HCEC 1CT (cell line): ENCODE results near the gene SDS.

Experiments used
- DNase-seq: peaks from one replicate; pipeline ENCODE4 v3.0.0-alpha.2; 2017

Gene SDS

DNA sequence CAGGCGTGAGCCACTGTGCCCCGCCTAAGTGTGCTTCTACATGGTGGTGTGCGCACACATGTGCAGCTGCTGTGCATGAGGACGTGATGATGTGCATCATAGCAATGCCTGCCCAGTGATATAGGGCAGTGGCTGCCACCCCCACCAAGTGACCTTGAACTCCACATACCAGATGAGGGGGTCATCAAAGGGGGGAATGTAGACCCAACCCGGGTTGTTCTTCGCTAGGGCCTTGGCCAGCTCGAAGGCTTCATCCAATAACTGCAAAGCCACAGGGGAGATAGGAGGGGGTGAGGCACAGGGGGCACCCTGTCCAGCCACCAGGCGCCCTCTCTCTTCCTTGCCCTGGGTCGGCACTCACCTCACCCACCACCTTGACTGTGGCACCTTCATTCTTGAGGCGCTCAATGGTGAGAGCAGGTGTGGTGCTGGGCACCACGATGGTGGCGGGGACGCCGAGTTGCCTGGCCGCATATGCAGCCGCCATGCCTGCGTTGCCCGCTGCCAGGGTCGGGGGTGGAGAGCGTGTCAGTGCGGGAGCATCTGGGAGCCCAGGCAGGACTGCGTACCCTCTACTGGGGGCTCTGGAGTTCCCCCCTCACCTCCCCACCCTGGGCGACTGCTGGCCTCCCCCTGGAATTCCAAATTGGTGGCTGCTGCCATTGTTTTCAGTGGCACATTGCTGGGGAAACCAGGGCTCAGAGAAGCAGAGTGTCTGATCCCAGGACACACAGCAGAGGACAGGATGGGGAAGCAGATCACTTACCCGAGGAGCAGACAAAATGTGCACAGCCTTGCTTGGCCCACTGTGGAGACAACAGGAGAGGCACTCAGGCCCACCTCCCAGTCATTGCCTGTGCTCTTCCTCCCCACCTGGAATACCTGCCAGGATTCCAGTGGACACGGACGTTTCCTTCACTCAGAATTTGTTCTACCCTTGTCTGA lies 5.1 kb downstream of the SDS start:
- DNase-seq = no peak

DNA sequence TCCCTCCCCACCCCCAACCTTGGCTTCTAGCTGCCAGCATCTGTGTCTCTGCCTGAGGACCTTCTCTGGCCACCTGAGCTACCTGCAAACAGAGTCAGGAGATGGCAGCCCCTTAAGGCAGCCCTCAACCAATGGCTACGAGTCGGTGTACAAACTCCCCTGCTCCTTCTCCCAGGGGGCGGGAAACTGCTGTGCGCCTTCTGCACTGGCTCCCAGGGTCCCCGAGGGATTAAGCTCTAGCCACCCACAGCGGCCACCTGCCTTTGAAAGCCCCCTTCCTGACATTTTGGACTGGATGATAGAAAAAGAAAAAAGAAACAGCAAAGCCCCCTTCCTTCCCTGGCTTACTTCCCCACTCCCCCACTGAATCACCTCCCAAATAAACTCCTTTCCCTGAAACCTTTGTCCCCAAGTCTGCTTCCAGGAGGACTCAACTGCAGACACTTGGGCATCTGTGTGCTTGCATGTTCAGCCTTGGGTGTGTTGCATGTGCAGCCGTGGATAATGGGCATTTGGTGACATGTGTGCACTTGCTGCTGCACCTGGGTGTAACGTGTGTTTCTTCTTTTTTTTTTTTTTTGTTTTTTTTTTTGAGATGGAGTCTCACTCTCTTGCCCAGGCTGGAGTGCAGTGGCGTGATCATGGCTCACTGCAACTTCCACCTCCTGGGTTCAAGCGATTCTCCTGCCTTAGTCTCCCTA lies 6.0 kb downstream of the SDS start:
- no peak for DNase-seq

DNA sequence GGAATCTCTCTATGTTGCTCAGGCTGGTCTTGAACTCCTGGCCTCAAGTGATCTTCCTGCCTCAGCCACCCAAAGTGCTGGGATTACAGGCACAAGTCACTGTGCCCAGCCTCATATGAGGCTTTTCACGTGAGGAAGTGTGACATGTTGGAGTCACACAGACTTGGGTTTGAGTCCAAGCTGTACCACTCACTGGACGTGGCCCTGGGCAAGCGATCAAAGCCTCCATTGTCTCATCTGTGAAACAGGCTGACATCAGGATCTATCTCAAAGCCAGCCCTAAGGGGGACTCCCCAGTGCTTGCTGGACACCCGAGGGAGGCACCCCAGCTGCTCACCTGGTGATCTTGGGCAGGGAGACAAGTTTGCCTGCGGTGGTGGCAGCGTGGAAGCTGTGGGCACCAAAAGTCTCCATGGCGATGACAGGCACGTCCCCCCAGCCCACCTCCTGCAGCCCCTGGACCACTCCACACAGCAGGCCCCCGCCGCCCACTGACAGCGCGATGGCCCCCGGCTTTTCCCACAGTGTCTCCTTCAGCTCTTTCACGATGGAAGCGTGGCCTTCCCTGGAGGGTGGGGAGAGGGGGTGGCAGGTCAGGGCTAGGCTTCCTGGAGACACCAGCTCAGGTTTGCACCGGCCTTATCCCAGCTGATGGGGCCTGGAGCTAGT lies 6.7 kb downstream of the SDS start:
- no peak for DNase-seq

DNA sequence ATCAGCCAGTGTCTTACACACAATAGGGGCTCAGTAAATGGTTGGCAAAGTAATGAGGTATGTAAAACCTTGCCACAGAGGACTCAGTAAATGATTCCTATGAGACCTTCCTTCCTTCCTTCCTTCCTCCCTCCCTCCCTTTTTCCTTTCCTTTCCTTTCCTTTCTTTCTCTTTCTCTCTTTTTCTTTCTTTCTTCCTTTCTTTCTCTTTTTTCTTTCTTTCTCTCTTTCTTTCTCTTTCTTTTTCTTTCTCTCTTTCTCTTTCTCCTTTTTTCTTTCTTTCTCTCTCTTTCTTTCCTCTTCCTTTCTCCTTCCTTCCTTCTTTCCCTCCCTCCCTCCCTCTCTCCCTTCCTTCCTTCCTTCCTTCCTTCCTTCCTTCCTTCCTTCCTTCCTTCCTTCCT lies 7.5 kb downstream of the SDS start:
- DNase-seq = no peak

DNA sequence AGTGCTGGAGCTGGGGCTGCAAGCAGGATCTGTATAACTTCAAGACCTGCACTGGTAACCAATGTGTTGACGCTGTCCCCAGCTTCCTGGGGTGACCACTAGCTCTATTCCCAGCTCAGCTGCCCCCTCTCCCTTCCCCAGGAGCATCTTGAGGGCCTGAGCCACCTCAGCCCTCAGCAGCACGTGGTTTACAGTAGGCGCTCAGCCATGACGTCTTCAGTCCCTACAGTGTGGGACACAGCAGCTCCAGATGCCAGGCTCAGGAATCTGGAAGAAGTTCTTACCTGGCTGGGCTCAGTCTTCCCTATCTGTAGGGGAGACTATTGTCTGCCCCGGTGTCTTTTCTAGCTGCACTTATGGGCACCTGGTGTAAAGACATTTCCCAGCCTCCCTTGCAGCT lies 8.6 kb downstream of the SDS start:
- no peak for DNase-seq

DNA sequence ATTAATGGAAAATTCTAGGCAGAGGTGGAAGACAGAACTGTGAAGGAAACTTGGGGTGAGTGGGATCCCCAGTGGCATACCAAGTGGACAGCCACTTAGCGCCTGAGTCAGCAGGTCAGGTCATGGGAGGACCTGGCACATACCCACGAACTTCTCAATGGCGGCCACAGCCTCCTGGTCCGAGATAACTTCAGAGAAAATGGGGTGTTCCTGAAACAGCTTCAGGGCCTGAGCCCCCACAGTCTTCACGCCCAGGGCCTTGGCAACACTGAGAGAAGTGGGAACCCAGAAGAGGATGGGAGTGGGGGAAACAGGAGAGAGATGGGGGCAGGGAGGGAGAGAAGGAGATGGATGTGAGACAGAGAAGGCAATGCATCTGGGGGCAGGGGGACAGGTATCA lies 9.9 kb downstream of the SDS start:
- no peak for DNase-seq

DNA sequence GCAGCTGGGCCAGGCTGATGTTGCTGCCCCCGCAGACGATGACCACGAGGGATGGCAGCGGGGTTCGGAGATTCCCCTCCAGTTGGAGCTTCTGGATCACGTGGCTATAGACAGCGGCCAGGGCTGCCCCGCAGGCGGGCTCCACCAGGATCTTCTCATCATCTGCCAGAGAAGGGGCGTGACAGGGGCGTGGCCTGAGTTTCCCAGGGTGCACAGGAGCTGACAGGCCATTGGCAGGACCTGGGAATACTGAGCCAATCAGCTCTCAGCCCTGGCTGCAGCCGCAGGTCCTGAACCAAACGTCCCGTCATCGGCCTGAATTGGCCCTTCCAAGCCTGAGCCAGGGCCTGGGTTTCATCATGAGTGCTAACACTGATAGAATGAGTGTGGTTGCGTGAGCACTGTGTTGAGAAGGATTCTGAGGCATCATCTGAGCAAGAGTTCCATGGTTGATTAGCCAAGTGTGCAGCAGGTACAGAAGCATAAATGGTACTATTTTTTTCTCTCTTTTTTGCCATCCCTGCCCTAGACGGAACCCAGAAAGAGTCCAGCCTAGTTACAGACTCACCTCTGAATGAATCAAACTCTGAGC lies 10.6 kb downstream of the SDS start:
- DNase-seq = no peak

DNA sequence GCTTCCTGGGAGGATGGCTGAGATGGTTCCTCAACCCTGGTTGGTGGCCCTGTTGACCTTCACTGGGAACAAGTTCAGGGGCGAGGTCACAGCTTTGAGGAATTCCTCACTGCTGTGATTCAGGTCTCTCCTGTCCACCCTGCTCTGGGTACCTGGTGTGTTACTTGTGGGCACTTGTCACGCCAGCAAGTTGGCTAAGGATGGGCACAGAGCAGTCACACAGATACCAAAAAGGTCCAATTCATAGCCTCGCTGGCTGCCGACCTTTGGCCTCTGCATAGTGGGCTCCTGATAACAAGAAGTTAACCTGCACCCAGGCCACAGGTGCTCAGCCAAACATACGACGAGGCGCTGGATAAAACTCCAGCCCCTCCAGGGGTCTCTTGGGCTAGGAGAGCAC lies 11.2 kb downstream of the SDS start:
- DNase-seq = no peak

DNA sequence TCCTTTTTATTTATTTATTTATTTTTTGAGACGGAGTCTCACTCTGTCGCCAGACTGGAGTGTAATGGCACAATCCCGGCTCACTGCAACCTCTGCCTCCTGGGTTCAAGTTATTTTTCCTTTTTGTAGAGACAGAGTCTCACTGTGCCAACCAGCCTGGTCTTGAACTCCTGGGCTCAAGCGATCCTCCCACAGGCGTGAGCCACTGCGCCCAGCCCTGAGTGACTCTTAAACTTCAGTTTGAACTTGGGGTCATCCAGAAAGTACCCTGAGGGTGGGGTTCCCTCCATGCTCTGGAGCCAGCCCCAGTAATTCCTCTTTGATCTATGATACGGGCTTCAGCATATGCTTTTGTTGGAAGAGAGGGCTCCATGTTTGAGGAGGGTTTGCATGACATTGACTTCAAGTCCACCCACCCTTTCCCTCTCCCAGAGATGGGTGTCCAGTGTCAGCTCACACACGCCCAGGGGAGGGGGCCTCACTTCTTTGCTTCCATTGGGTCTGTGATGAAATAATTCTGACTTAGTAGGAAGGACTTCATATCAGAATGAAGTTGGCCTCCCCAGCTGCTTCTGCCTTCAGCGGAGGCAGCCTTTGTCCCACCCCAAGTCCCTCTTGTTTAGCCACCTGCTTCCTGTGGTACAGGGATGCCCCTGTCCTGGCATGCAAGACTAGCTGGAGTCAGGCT lies 11.9 kb downstream of the SDS start:
- DNase-seq = no peak

DNA sequence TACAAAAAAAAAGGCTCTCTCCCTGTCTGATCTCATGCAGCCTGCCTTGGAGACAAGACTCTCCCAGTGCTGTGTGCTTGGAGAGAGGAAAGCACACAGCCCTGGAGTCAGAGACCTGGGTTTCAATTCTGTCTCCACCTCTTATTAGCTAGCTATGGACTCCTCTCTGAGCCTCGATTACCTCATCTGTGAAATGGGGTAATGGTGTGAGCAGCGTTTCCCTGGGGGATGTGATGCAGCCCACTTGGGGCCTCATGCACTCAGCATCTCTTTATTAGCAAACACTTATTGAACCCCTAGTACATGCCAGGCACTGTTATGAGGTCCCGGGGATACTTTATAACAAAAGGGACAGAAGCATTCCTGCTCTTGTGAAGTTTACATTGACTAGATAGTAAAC lies 12.5 kb downstream of the SDS start:
- no peak for DNase-seq

DNA sequence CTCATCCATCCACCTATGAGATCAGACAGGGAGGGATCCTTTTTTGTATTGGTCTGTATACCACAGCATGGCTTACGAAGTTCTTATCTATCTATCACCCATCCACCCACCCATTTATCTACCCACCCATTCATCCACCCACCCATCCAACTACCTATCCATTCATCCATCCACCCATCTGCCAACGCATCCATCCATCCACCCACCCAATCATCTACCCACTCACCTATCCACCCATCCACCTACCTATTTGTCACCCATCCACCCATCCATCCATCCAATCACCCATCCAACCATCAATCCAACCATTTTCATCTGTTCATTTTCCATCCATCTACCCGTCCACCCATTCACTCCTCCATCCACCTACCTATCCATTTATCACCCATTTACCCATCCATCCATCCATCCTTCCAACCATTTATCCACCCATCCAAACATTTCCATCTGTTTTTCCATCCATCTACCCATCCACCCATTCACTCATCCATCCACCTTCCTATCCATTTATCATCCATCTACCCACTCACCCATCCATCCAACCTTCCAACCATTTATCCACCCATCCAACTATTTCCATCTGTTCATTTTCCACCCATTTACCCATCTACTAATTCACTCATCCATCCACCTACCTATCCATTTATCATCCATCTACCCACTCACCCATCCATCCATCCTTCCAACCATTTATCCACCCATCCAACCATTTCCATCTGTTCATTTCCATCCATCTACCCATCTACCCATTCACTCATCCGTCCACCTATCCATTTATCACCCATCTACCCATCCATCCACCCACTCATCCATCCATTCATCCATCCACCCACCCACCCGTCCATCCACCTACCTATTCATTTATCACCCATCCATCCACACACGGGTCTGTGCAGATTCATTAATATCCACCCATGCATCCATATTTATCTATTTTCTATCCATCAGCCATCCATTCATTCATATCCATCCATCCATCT lies 13.3 kb downstream of the SDS start:
- DNase-seq = no peak

DNA sequence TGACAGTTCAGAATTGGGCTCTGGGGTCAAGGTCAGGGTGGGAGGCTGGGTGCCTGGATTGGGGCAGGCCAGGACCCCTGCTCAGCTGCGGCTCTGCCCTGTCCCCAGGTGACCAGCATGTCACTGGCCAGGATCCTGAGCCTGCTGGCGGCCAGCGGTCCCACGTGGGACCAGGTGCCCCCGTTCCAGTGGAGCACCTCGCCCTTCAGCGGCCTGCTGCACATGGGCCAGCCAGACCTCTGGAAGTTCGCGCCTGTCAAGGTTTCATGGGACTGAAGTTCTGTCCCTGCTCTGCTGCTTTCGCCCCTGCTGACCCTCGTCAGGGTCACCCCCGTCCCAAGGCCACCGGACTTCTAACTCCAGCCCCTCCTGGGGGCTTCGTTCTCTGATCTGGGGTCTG lies 15.3 kb downstream of the SDS start:
- DNase-seq = no peak

DNA sequence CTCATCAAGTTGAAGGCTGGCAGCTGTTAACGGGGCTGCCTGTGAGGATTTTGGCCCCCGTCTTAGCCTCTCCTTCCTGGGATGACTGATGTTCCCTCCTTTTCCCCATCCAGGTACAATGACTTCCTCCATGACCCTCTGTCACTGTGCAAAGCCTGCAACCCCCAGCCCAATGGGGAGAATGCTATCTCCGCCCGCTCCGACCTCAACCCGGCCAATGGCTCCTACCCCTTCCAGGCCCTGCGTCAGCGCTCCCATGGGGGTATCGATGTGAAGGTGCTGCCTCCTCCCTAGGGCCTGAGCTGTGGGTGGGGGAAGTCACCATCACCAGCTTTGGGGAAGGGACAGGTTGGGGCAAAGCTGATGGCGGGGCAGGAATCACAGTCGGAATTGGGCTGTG lies 16.1 kb downstream of the SDS start:
- no peak for DNase-seq

DNA sequence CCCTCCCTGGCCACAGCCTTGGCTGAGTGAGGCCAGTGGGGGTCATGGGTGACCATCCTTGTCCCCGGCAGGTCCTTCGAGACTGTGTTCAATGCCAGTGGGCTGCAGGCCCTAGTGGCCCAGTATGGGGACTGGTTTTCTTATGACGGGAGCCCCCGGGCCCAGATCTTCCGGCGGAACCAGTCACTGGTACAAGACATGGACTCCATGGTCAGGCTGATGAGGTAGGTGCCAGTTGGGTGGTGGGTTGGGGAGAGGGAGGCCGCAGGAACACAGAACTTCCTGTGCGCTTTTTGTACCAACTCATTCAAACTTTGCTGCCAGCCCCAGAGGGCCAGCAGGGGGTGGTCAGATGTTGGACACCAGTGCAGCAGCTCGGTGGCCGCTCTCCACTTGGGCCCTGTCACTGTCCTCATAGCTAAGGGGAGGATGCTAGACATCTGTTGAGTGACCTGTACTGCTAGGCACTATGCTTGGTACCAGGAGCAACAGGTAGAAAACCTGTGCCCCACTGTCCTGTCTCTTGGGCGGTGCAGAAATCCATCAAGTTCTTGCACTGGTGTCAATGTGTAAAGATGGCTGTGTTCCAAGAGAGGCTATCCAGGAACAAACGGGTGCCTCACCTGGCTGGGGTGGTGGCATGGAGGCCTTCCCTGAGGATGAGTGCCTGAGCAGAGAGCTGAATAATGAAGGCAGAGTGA lies 16.7 kb downstream of the SDS start:
- no peak for DNase-seq

DNA sequence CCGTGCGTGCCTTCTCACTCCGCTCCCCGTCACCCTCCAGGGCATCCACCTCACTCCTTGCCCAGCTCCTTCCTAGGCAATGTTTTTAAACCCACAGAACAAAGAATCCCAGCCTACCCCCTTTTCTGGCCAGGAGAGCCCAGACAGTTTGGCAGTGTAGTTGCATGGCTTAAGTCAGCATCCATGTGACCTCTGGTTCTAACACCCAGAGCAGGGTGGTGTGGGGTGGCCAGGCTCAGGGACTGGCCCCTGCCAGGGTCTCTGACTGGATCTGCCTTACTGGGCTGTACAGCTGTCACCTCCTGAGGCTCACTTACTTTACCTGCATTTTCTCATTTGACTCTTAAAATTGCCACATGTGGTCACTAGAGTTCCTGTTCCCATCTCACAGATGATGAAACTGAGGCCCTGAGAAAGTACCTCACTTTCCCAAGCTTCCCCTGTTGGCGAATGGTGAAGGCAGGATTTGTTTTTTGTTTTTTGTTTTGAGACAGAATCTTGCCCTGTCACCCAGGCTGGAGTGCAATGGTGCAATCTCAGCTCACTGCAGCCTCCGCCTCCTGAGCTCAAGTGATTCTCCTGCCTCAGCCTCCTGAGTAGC lies 18.3 kb downstream of the SDS start:
- DNase-seq = no peak

DNA sequence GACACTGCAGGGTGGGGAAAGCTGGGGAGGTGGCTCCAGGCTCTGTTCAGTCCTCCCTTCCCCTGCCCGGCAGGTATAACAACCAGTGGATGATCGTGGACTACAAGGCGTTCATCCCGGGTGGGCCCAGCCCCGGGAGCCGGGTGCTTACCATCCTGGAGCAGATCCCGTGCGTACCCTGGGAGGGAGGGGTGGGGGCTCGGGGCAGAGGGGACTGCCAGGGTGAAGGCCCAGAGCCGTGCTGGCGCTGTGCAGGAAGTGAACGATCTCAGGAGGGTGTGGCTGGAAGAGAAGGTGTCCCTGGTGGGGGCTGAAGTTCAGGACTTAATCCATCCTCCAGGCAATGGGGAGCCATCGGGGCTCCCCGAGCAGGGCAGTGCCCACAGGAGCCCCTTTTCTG lies 18.9 kb downstream of the SDS start:
- no peak for DNase-seq

DNA sequence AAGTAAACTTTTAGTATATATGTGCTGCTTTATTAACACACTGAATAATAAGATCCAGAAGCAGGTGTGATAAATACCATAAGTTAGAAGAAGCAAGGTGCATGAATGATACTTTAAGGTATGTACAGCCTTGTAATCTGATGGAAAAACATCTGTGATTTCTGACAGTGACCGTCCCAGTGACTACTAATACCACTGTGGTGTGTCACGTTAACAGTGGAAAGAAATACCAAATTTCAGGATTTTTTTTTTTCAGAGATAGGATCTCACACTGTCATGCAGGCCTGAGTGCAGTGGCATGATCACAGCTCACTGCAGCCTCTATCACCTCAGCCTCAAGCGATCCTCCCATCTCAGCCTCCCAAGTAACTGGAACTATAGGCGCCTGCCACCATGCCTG lies 21.5 kb downstream of the SDS start:
- DNase-seq = no peak

DNA sequence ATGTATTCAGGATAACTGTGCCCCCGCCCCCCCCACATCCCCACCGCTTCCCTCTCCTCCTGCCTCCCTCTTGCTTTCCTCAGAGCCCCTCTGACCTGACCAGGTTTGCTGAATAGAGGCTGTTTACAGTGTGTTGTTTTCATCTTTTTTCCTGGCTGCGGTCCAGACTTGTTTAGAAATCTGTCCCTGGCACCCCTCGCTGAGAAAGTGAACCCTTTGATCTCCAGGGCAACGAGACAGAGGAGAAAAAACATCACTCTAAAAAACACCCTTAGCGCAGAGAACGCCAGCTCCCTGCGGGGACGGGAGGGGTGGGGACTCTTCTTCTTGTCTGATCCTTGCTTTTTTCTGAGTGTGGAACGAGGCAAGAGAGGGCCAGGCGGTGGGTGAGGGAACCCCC lies 22.5 kb downstream of the SDS start:
- DNase-seq = no peak

DNA sequence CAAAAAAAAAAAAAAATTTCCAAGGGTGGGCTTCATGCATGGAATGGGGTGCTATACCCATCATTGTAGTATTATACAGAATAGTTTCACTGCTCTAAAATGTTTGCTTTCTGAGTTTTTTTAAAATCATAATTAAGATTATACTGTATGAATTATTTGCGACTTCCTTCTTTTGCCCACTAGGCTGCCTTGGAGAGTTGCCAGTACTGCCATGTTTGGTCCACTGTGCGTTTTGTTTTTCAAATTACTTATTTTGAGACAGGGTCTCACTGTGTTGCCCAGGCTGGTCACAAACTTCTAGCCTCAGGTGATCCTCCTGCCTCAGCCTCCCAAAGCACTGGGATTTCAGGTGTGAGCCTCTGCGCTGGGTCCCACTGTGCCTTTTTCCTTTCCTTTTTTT lies 25.4 kb downstream of the SDS start:
- no peak for DNase-seq

DNA sequence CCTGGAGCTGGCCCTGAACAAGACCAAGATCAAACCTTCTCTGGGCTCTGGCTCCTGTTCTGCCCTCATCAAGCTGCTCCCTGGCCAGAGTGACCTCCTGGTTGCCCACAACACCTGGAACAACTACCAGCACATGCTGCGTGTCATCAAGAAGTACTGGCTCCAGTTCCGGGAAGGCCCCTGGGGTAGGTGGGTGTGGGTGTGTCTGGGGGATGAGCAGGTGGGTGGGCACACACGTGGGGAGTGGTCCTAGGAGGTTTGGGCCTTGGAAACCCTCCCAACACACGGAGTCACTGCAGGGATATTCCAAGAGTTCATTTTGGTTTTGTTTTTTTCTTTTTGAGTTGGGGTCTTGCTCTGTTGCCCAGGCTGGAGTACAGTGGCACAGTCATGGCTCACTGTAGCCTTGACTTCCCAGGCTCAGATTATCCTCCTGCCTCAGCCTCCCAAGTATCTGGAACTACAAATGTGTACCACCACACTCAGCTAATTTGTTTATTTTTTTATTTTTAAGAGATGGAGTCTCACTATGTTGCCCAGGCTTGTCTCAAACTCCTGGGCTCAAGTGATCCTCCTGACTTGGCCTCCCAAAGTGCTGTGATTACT lies 28.8 kb downstream of the SDS start:
- DNase-seq = no peak
